Stimulated activated CD4-positive, alpha-beta T cell treated with anti-CD3 and anti-CD28 coated beads, TNF-alpha, amount 100 ng/mL, for 4 hours (primary cell): Measurements from ENCODE around the gene KIAA0586.
A peak's percentile ranks its signal among the peaks of the same experiment; 100 is the strongest.

ENCODE experiments used
- DNase-seq, 3 experiments: peaks; one replicate each; pipeline ENCODE4 v3.0.0-alpha.2; 2020; ENCODE audit warnings: low read depth in 3 of 3

Gene KIAA0586

GRCh38 chr14:58598028-58598803 lies 170.7 kb downstream of the KIAA0586 start:
- DNase-seq, result peak in 1 of 3 experiments; percentile 8

- DNase-seq, result no peak
These were observed 171.4 kb downstream of the KIAA0586 start for GRCh38 chr14:58598804-58599525.

DNA sequence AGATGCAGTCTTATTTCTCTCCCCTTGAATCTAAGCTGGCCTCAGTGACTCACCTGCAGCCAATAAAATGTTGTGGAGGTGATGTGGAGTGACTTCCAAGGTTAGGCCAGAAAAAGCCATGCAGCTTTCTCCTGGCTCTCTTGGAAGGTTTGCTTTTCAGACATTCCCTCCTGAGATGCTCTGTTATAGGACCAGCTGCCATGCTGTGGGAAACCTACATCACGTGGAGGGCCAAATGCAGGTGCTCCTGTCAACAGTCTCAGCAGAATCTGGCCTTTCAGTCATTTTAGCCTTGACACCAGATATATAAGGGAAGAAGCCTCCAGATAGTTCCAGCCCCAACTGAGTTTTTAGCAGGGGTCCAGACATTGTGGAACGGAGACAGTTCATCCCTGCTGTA lies 172.2 kb downstream of the KIAA0586 start:
- no peak for DNase-seq
